GM12892 (cell line): Measurements from ENCODE around the gene POU2F2.

ENCODE experiments used
- POLR2A ChIP-seq: IDR thresholded peaks from 2 replicates; pipeline ENCODE4 v1.6.1; 2011; ENCODE audit warnings: low read depth, low read length, control low read depth
- POLR2AphosphoS5 ChIP-seq: IDR thresholded peaks from 2 replicates; pipeline ENCODE4 v1.6.1; 2011; ENCODE audit warnings: low read depth, low read length, control low read depth

GRCh38 chr19:42053037-42053935, 79.0 kb downstream of the POU2F2 start:
- TF ChIP-seq POLR2A (no peak), POLR2AphosphoS5 (no peak)
